Activated naive CD4-positive, alpha-beta T cell treated with anti-CD3 and anti-CD28 coated beads for 36 hours (primary cell): ENCODE results near the gene CAMKK2. TPM values are rescaled to one million over a fixed set of nuclear protein-coding genes. Genes with fewer than 3 reads are reported as not detected.
"Not testable (repeated sequence)": the region's sequence is repeated elsewhere in the genome, so short reads cannot be mapped to it uniquely, and the experiment has no call there.

Source experiments
- CTCF ChIA-PET: fragments of 350-600 bp; sonication (Branson Sonifier 250); formaldehyde crosslinking; loops from one replicate; lab custom pipeline; 2021; ENCODE audit warnings: antibody characterized with exemption; lab: Charles Lee
- DNase-seq: peaks from one replicate; pipeline ENCODE4 v3.0.0-alpha.2; 2020
- H3K27ac Mint-ChIP-seq: one replicate; pipeline ENCODE4 v1.8.0; 2021; ENCODE audit warnings: mild to moderate bottlenecking, mixed read lengths
- H3K27me3 Mint-ChIP-seq: one replicate; pipeline ENCODE4 v1.8.0; 2021; ENCODE audit warnings: low read depth, mixed read lengths
- H3K36me3 Mint-ChIP-seq: one replicate; pipeline ENCODE4 v1.8.0; 2021; ENCODE audit warnings: low read depth, mixed read lengths
- H3K4me1 Mint-ChIP-seq: one replicate; pipeline ENCODE4 v1.8.0; 2021; ENCODE audit warnings: low read depth, mixed read lengths
- H3K4me3 Mint-ChIP-seq: one replicate; pipeline ENCODE4 v1.8.0; 2021; ENCODE audit warnings: mild to moderate bottlenecking, moderate library complexity, mixed read lengths
- H3K9me3 Mint-ChIP-seq: one replicate; pipeline ENCODE4 v1.8.0; 2021; ENCODE audit warnings: mixed read lengths
- intact Hi-C: fragments of 100-400 bp; cut with micrococcal nuclease; formaldehyde crosslinking; loops from one replicate; pipeline ENCODE4 v1.15.1; 2023
- total RNA-seq, 2 experiments: library from RNA; stranded (reverse); gene quantifications; one replicate each; pipeline ENCODE4 v1.2.3, GENCODE V29; 2021

The CAMKK2 gene
- total RNA-seq, 2 experiments from 2014 or later: 14.8 to 18.8 TPM

DNA sequence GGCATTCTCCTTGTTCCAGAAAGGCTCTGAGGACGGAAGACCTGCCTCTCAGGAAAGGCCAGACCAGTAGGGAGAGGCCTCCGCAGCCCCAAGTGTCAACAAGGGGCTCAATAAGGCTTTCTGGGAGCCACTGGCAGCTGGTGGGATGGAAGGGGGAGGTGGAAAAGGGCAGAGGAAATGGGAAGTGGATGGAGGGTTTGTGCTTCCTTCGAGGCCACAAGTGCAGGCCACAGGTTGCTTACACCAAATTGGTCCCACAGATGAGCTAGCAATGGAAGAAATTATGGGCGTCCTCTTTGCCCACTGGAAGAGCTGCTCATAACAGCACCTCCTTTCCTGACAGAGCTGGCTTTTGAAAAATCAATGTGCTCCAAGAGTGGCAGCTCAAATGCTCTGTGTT lies 58.4 kb downstream of the CAMKK2 start:
- peaks cover 26% of the 10 kb centered on the region for H3K36me3 Mint-ChIP-seq
- CTCF ChIA-PET: interaction anchor here (0.6 to 1.4 kb wide), 3 partner anchors 177 to 1149 kb away, joined by 3 to 7 read pairs (median 5); no protein-coding TSS in a partner anchor
- no peak overlapping the region for H3K27ac Mint-ChIP-seq
- H3K9me3 Mint-ChIP-seq: no peaks in the 10 kb centered on the region
- no peaks in the 10 kb centered on the region for H3K27me3 Mint-ChIP-seq
- H3K4me1 Mint-ChIP-seq: peaks cover 34% of the 10 kb centered on the region
- no peak for DNase-seq
- H3K4me3 Mint-ChIP-seq: no peak overlapping the region
- intact Hi-C loops: no loop called here

DNA sequence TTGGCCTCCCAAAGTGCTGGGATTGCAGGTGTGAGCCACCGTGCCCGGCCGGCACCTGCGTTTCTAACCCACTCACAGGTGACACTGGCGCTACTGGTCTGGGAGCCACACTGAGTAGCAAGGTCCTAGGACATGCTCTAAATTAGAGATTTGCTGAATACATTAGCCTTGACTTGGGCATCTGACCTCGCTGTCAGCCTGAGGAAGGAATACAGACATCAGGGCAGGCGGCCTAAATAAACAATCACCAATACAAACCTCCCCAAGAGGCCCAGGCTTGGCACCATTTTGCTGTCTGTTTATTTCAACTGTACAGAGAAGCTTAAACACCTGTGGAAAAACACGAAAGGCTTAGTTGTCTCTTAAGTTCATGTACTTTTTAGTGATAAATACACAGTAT lies 59.1 kb downstream of the CAMKK2 start:
- DNase-seq: no peak
- Mint-ChIP-seq H3K4me1 (peaks cover 34% of the 10 kb centered on the region), H3K36me3 (peaks cover 29% of the 10 kb centered on the region), H3K4me3 (no peak overlapping the region), H3K27me3 (no peaks in the 10 kb centered on the region), H3K9me3 (no peaks in the 10 kb centered on the region), H3K27ac (no peak overlapping the region)
- CTCF ChIA-PET: interaction anchor here (0.6 kb wide), 1 partner anchor 1150 kb away, joined by 7 read pairs; no protein-coding TSS in a partner anchor
- intact Hi-C loops: no loop called here

DNA sequence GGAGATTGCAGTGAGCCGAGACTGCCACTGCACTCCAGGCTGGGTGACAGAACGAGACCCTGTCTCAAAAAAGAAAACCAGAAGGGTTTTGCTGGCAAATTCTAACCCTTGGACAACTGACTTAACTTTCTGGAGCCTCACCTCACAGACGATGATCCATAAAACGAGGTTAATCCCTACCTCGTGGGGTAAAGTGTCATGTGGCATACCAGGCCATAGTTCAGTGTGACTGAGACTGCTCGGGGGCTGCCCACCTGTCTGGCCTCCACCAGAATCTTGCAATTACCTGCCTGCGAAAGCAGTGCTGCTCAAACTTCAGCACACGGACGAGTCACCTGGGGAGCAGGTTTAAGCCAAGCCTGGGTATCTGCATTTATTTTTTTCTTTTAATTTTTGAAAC lies 59.7 kb downstream of the CAMKK2 start:
- intact Hi-C loops: no loop called here
- Mint-ChIP-seq H3K4me3 (no peak overlapping the region), H3K27ac (no peak overlapping the region), H3K4me1 (peaks cover 30% of the 10 kb centered on the region), H3K9me3 (no peaks in the 10 kb centered on the region), H3K36me3 (peaks cover 29% of the 10 kb centered on the region), H3K27me3 (no peaks in the 10 kb centered on the region)
- DNase-seq: no peak
- CTCF ChIA-PET: no interaction called here

DNA sequence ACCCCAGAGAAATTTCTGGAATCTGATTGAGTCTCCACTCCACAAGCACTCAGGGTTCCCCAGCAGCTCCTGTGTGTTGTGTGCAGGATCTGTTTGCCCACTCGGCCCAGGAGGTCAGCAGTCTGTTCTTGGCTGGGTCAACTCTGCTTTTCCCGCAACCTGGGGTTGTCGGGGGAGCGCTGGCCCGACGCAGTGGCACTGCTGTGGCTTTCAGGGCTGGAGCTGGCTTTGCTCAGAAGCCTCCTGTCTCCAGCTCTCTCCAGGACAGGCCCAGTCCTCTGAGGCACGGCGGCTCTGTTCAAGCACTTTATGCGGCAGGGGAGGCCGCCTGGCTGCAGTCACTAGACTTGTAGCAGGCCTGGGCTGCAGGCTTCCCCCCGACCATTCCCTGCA lies 62.9 kb downstream of the CAMKK2 start:
- no peak for DNase-seq
- peaks cover 5% of the 10 kb centered on the region for H3K4me1 Mint-ChIP-seq
- no peaks in the 10 kb centered on the region for H3K9me3 Mint-ChIP-seq
- intact Hi-C loops: no loop called here
- CTCF ChIA-PET: no interaction called here
- H3K27me3 Mint-ChIP-seq: no peaks in the 10 kb centered on the region
- no peak overlapping the region for H3K27ac Mint-ChIP-seq
- no peak overlapping the region for H3K4me3 Mint-ChIP-seq
- peaks cover 14% of the 10 kb centered on the region for H3K36me3 Mint-ChIP-seq

DNA sequence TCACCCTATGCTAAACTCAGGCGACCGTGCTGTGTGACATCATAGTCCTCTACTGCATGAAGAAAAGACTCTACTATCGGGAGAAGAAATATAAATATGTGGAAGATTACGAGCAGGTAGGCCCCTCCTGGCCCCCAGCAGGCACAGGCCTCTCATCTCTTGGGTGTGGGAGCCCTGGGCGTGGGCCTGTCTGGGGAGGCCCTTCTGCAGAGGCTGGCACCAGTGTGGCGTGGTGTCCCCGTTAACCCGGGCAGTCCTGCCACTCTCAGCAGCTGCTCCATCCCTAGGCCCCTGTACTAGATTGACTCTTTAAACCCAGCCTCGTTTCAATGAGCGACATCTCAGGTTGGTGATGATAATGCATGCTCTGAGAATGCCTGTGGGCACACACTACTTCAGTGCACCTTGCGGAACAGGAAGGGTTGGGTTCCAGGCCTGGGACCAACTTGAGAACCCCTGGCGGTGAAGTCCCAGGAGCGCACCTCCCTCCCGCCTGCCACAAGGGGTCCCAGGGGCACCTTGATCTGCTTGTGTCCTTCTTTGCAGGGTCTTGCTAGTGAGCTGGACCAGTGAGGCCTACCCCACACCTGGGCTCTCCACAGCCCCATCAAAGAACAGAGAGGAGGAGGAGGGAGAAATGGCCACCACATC lies 63.4 kb downstream of the CAMKK2 start:
- peaks cover 5% of the 10 kb centered on the region for H3K4me1 Mint-ChIP-seq
- CTCF ChIA-PET: no interaction called here
- intact Hi-C loops: no loop called here
- no peak for DNase-seq
- no peaks in the 10 kb centered on the region for H3K9me3 Mint-ChIP-seq
- H3K36me3 Mint-ChIP-seq: peaks cover 15% of the 10 kb centered on the region
- no peak overlapping the region for H3K27ac Mint-ChIP-seq
- no peak overlapping the region for H3K4me3 Mint-ChIP-seq
- H3K27me3 Mint-ChIP-seq: no peaks in the 10 kb centered on the region

DNA sequence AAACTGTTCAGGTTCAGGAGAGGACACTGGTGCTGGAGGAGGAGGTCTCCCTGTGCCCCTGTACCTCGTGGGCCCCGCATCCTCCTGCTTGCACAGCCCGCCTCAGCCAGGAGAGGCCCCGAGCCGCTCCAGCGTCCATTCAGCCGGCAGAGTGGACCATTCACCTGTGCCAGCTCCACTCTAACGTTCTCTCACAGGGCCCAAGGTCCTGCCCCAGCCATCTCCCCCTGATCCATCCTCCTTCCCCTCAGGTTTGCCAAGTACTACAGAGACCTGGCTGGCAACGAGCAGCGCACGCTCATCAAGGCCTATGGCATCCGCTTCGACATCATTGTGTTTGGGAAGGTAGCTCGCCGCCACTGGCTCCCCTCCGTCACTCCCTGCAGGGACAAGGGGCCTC lies 64.3 kb downstream of the CAMKK2 start:
- CTCF ChIA-PET: no interaction called here
- no peak overlapping the region for H3K27ac Mint-ChIP-seq
- DNase-seq: no peak
- intact Hi-C loops: no loop called here
- H3K27me3 Mint-ChIP-seq: no peaks in the 10 kb centered on the region
- peaks cover 8% of the 10 kb centered on the region for H3K4me1 Mint-ChIP-seq
- H3K4me3 Mint-ChIP-seq: no peak overlapping the region
- H3K9me3 Mint-ChIP-seq: no peaks in the 10 kb centered on the region
- peaks cover 15% of the 10 kb centered on the region for H3K36me3 Mint-ChIP-seq

DNA sequence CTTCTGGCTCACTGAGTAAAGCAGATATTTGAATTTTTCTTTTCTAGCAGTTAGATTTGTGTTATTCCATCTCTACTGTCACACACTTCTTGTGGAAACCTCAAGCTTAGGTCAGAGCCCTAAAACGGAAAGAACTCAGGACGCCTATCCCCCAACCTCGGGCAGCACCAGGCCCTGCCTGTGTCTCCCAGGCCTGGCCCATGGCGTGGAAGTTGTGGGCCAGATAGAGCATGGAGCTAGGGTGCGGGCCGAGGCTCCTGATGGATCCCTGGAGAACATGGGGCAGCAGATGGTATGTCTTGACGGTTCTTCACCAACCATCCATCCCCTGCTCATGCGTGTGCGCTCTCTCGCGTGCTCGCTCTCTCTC lies 66.0 kb downstream of the CAMKK2 start:
- Mint-ChIP-seq H3K9me3 (no peaks in the 10 kb centered on the region), H3K4me1 (peaks cover 22% of the 10 kb centered on the region), H3K4me3 (no peak overlapping the region), H3K27me3 (no peaks in the 10 kb centered on the region), H3K36me3 (peaks cover 15% of the 10 kb centered on the region), H3K27ac (no peak overlapping the region)
- CTCF ChIA-PET: interaction anchor here (0.6 to 1.6 kb wide), 12 partner anchors 9 to 737 kb away, joined by 3 to 8 read pairs (median 3); no protein-coding TSS in a partner anchor
- DNase-seq: no peak
- intact Hi-C loops: loop anchor here (2.0 kb wide), 1 partner anchor 170 kb away; no protein-coding TSS in a partner anchor

DNA sequence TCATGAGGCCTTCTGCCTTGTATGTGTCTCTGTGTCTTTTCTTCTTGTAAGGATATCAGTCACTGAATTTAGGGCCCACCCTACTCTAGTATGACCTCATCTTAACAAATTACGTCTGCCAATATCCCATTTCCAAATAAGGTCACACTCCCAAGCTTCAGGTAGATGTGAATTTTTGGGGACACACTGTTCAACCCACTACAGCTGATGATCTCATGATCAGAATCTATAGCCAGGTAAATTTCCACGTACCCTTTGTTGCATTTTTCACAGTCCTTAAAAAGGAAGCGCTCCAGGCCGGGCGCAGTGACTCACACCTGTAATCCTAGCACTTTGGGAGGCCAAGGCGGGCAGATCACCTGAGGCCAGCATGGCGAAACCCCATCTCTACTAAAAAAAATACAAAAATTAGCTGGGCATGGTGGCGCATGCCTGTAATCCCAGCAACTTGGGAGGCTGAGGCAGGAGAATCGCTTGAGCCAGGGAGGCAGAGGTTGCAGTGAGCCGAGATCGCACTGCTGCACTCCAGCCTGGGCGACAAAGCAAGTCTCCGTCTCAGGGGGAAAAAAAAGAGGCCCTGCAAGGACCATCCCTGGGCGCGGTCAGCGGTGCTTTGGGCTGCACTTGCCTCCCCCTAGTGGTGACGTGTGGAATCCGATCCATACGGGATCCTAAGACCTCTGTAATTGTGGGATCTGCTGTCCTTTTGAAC lies 66.5 kb downstream of the CAMKK2 start:
- DNase-seq: peak; percentile 69
- not testable (repeated sequence) for H3K27ac Mint-ChIP-seq, H3K27me3 Mint-ChIP-seq, H3K4me3 Mint-ChIP-seq, H3K9me3 Mint-ChIP-seq
- CTCF ChIA-PET: interaction anchor here (0.6 to 1.6 kb wide), 13 partner anchors 9 to 736 kb away, joined by 3 to 8 read pairs (median 3); no protein-coding TSS in a partner anchor
- Mint-ChIP-seq H3K36me3 (peaks cover 15% of the 10 kb centered on the region), H3K4me1 (peaks cover 25% of the 10 kb centered on the region)
- intact Hi-C loops: loop anchor here (2.0 kb wide), 1 partner anchor 169 kb away; no protein-coding TSS in a partner anchor

DNA sequence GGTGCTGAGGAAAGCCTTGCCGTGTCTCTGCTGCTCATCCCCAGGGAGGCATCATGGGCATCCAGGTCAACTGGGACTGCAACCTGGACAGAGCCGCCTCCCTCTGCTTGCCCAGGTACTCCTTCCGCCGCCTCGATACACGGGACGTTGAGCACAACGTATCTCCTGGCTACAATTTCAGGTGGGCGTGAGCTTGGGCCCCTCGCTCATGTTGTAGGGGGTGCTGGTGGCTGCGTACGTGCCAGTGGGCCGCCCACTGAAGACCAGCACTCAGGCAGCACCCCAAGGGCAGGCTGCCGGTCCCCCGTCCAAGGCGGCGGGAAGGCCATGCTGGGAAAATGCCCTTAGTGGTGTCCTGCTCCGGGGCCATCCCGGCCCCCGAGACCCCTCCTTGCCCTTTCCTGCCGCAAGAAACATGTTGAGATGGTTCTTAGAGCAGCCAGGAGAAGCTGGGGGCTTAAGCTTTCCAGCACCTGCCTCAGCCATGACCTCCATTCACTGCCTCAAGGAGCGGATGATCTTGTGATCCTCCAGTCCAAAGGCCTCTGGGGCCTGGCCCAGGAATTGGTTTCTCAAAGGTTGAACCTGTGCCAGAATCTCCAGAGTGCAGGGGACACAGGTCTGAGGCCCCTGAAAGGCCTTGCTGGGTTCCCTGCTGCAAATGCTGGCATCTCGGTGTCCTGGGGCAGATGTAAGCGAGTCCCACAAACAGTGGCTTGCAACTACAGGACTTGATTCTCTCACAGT lies 67.4 kb downstream of the CAMKK2 start:
- H3K9me3 Mint-ChIP-seq: no peaks in the 10 kb centered on the region
- H3K36me3 Mint-ChIP-seq: peaks cover 12% of the 10 kb centered on the region
- H3K4me3 Mint-ChIP-seq: no peak overlapping the region
- DNase-seq: no peak
- H3K4me1 Mint-ChIP-seq: peaks cover 32% of the 10 kb centered on the region
- intact Hi-C loops: no loop called here
- H3K27ac Mint-ChIP-seq: no peak overlapping the region
- H3K27me3 Mint-ChIP-seq: no peaks in the 10 kb centered on the region
- CTCF ChIA-PET: interaction anchor here (0.6 to 1.6 kb wide), 5 partner anchors 10 to 276 kb away, joined by 3 to 5 read pairs (median 4); no protein-coding TSS in a partner anchor

DNA sequence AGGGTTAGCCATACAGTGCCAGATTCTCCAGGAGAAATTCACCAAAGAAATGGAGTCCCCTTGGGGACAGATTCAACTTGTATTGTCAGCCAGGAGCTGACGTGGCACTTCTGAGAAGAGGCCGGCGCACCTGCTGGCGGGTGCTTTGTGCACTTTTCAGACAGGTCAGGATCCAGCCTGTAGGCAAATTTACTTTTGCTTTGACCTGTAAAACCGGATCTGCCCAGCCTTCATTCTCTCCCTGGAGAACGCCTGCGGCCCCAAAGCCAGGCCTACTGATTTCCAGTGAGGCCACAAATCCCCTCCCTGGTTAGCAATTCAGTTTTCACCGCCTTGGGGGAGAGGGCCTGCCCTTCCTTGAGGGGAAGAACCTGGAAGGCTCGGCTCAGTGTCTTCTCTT lies 69.2 kb downstream of the CAMKK2 start:
- Mint-ChIP-seq H3K9me3 (no peaks in the 10 kb centered on the region), H3K27ac (no peak overlapping the region), H3K4me3 (no peak overlapping the region), H3K27me3 (no peaks in the 10 kb centered on the region), H3K4me1 (peaks cover 47% of the 10 kb centered on the region), H3K36me3 (peaks cover 13% of the 10 kb centered on the region)
- DNase-seq: no peak
- intact Hi-C loops: no loop called here
- CTCF ChIA-PET: interaction anchor here (2.0 kb wide), 1 partner anchor 12 kb away, joined by 5 read pairs; no protein-coding TSS in a partner anchor

DNA sequence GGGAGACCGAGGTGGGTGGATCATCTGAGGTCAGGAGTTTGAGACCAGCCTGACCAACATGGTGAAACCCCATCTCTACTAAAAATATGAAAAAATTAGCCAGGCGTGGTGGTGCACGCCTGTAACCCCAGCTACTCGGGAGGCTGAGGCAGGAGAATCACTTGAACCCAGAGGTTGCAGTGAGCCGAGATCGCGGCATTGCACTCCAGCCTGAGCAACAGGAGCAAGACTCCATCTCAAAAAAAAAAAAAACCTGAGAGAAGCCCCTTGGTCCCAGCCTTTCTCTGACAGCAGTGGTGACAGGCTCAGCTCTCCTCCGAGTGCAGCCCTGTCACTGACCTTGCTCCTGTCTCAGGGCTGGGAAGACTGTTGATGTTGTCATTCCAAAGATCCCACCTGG lies 69.6 kb downstream of the CAMKK2 start:
- Mint-ChIP-seq H3K36me3 (peaks cover 15% of the 10 kb centered on the region), H3K4me1 (peaks cover 47% of the 10 kb centered on the region)
- H3K27ac Mint-ChIP-seq, H3K9me3 Mint-ChIP-seq, DNase-seq, H3K27me3 Mint-ChIP-seq, intact Hi-C loops, H3K4me3 Mint-ChIP-seq: not testable (repeated sequence)
- CTCF ChIA-PET: interaction anchor here (0.7 to 2.0 kb wide), 2 partner anchors 9 to 13 kb away, joined by 3 to 5 read pairs; no protein-coding TSS in a partner anchor

DNA sequence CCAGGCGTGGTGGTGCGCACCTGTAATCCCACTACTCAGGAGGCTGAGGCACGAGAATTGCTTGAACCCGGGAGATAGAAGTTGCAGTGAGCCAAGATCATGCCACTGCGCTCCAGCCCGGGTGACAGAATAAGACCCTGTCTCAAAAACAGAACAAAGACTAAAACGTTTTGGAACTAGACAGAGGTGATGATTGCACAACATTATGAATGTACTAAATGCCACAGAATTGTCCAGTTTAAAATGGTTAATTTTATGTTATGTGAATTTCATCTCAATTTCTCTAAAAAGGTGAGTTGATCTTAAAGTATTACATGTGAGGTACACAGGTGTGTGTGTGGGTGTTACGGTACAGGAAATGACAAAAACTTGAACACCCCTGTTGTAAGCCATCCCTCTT lies 70.1 kb downstream of the CAMKK2 start:
- no peaks in the 10 kb centered on the region for H3K27me3 Mint-ChIP-seq
- H3K4me1 Mint-ChIP-seq: peaks cover 47% of the 10 kb centered on the region

More for the DNA sequence above, 70.1 kb downstream of the CAMKK2 start:
- DNase-seq: no peak
- H3K36me3 Mint-ChIP-seq: peaks cover 17% of the 10 kb centered on the region
- no peak overlapping the region for H3K4me3 Mint-ChIP-seq
- H3K27ac Mint-ChIP-seq: no peak overlapping the region
- no peaks in the 10 kb centered on the region for H3K9me3 Mint-ChIP-seq
- CTCF ChIA-PET: interaction anchor here (0.7 to 2.0 kb wide), 2 partner anchors 9 to 13 kb away, joined by 3 to 5 read pairs; no protein-coding TSS in a partner anchor
- intact Hi-C loops: no loop called here
